Endometrial microvascular endothelial cells (primary cell): ENCODE measurements around the gene CCT7. TPM values are rescaled to one million over a fixed set of nuclear protein-coding genes. Genes with fewer than 3 reads are reported as not detected.

Experiments used
- total RNA-seq: library from RNA; depleted of rRNA; stranded (reverse); fragments of >200 nt; gene quantifications from one replicate; pipeline ENCODE4 v1.2.3, GENCODE V29; 2015; ENCODE audit errors: inconsistent ontology term

Gene CCT7
- total RNA-seq, 1 donor from 2014 or later, result 575 TPM

Other genes starting within 250 kb of the CCT7 start
- 11.9 TPM for gene SFXN5, start 162.6 kb upstream of the CCT7 start, total RNA-seq
- 77.5 TPM for gene RAB11FIP5, start 121.4 kb upstream of the CCT7 start, total RNA-seq
- gene NOTO, start 31.7 kb upstream of the CCT7 start, total RNA-seq, result not detected
- 39.1 TPM for gene SMYD5, start 20.1 kb upstream of the CCT7 start, total RNA-seq
- 33.3 TPM for gene PRADC1, start 1.1 kb upstream of the CCT7 start, total RNA-seq
- not detected for gene FBXO41, start 50.2 kb downstream of the CCT7 start, total RNA-seq
- not detected for gene EGR4, start 59.2 kb downstream of the CCT7 start, total RNA-seq
- gene ALMS1, start 151.5 kb downstream of the CCT7 start, total RNA-seq, result 9.8 TPM